MCF 10A (cell line): ENCODE results near the gene ITGA5. TPM values are rescaled to one million over a fixed set of nuclear protein-coding genes. Genes with fewer than 3 reads are reported as not detected.
A peak's percentile ranks its signal among the peaks of the same experiment; 100 is the strongest.

Experiments
- BruUV-seq: library from RNA; stranded (reverse); fragments of 400-500 nt; replicated peaks from 2 replicates; lab custom pipeline; 2021; lab: Mats Ljungman, UMichigan
- CTCF ChIA-PET: fragments of 300-600 bp; sonication (Branson Sonifier 250); formaldehyde crosslinking; extraction: SDS; loops from one replicate; lab custom pipeline; 2021; ENCODE audit warnings: antibody characterized with exemption, inconsistent platforms; lab: Yijun Ruan, JAX
- POLR2A ChIA-PET: fragments of 300-600, 350-650 bp; sonication (Branson Sonifier 250); formaldehyde crosslinking; extraction: SDS; loops from one replicate; lab custom pipeline; 2020; ENCODE audit warnings: antibody characterized with exemption, inconsistent platforms; lab: Yijun Ruan, JAX
- DNase-seq: peaks from one replicate; pipeline ENCODE4 v3.0.0-alpha.2; 2018; ENCODE audit not compliant: unreplicated experiment
- H3K27ac Mint-ChIP-seq: one replicate; pipeline ENCODE4 v1.8.0; 2022; ENCODE audit warnings: mild to moderate bottlenecking, low read depth, mixed read lengths; ENCODE audit not compliant: unreplicated experiment
- H3K27me3 Mint-ChIP-seq: one replicate; pipeline ENCODE4 v1.8.0; 2022; ENCODE audit warnings: mixed read lengths; ENCODE audit not compliant: insufficient read depth, unreplicated experiment
- H3K36me3 Mint-ChIP-seq: one replicate; pipeline ENCODE4 v1.8.0; 2022; ENCODE audit warnings: mild to moderate bottlenecking, moderate library complexity, mixed read lengths; ENCODE audit not compliant: insufficient read depth, unreplicated experiment
- H3K4me1 Mint-ChIP-seq: one replicate; pipeline ENCODE4 v1.8.0; 2022; ENCODE audit warnings: mixed read lengths; ENCODE audit not compliant: insufficient read depth, unreplicated experiment
- H3K4me3 Mint-ChIP-seq: one replicate; pipeline ENCODE4 v1.8.0; 2022; ENCODE audit warnings: mild to moderate bottlenecking, moderate library complexity, mixed read lengths; ENCODE audit not compliant: unreplicated experiment
- H3K9me3 Mint-ChIP-seq: one replicate; pipeline ENCODE4 v1.8.0; 2022; ENCODE audit warnings: mixed read lengths; ENCODE audit not compliant: unreplicated experiment
- CTCF ChIP-seq: fragments of 200-600 bp; IDR thresholded peaks from one replicate; pipeline ENCODE4 v1.8.0; 2022; ENCODE audit warnings: antibody characterized with exemption, mild to moderate bottlenecking; ENCODE audit not compliant: unreplicated experiment
- intact Hi-C: fragments of 100-400 bp; cut with micrococcal nuclease; formaldehyde crosslinking; loops from 2 replicates; pipeline ENCODE4 v1.14.1; 2022
- total RNA-seq: library from RNA; stranded (reverse); gene quantifications from 2 replicates; pipeline ENCODE4 v1.2.3, GENCODE V29; 2022

Gene ITGA5
- total RNA-seq, 1 experiment from 2014 or later: 110 TPM

GRCh38 chr12:54372113-54372806 is 46.8 kb downstream of the ITGA5 start:
- H3K9me3 Mint-ChIP-seq: no peaks in the 10 kb centered on the region
- ChIA-PET CTCF (interaction anchor here (0.6 to 5.8 kb wide), 15 partner anchors 8 to 717 kb away, joined by 3 to 109 read pairs (median 6); no protein-coding TSS in a partner anchor), POLR2A (interaction anchor here (0.6 kb wide), 1 partner anchor 150 kb away, joined by 4 read pairs; no protein-coding TSS in a partner anchor)
- H3K36me3 Mint-ChIP-seq: no peaks in the 10 kb centered on the region
- no peak for DNase-seq
- H3K27ac Mint-ChIP-seq: no peak overlapping the region
- peaks cover 48% of the 10 kb centered on the region for H3K4me1 Mint-ChIP-seq
- BruUV-seq: no TSS peak
- no peaks in the 10 kb centered on the region for H3K27me3 Mint-ChIP-seq
- no peak overlapping the region for H3K4me3 Mint-ChIP-seq
- TF ChIP-seq CTCF: no peak
- intact Hi-C loops: no loop called here

GRCh38 chr12:54371328-54372112 is 47.5 kb downstream of the ITGA5 start:
- DNase-seq: peak; percentile 51
- TF ChIP-seq CTCF: no peak
- Mint-ChIP-seq H3K4me1 (peaks cover 48% of the 10 kb centered on the region), H3K27me3 (no peaks in the 10 kb centered on the region), H3K9me3 (no peaks in the 10 kb centered on the region), H3K4me3 (no peak overlapping the region), H3K36me3 (no peaks in the 10 kb centered on the region), H3K27ac (no peak overlapping the region)
- ChIA-PET POLR2A (interaction anchor here (1.6 to 2.0 kb wide), 2 partner anchors 8 to 92 kb away, joined by 6 to 20 read pairs; partner anchors contain the start of genes CBX5 and HNRNPA1), CTCF (interaction anchor here (0.5 to 5.8 kb wide), 30 partner anchors 9 to 170 kb away, joined by 3 to 109 read pairs (median 5); partner anchors contain the start of genes HNRNPA1 and ZNF385A)
- no TSS peak for BruUV-seq
- intact Hi-C loops: no loop called here

GRCh38 chr12:54370171-54370730 is 48.8 kb downstream of the ITGA5 start:
- H3K27ac Mint-ChIP-seq: no peak overlapping the region
- peaks cover 47% of the 10 kb centered on the region for H3K4me1 Mint-ChIP-seq
- BruUV-seq: no TSS peak
- ChIA-PET CTCF (interaction anchor here (0.6 to 5.8 kb wide), 31 partner anchors 9 to 529 kb away, joined by 3 to 109 read pairs (median 4); partner anchors contain the start of genes HNRNPA1 and ZNF385A), POLR2A (interaction anchor here (0.7 to 2.0 kb wide), 6 partner anchors 10 to 90 kb away, joined by 3 to 20 read pairs (median 4); partner anchors contain the start of genes CBX5 and HNRNPA1)
- no peaks in the 10 kb centered on the region for H3K27me3 Mint-ChIP-seq
- peak; percentile 80 for DNase-seq
- H3K9me3 Mint-ChIP-seq: no peaks in the 10 kb centered on the region
- H3K36me3 Mint-ChIP-seq: no peaks in the 10 kb centered on the region
- intact Hi-C loops: loop anchor here (1.0 kb wide), 2 partner anchors 9 to 24 kb away; no protein-coding TSS in a partner anchor
- TF ChIP-seq CTCF: peak; percentile 88
- peak overlapping the region; percentile 66 for H3K4me3 Mint-ChIP-seq
